GM12878 (cell line): ENCODE results near the gene KRT72. TPM values are rescaled to one million over a fixed set of nuclear protein-coding genes. Genes with fewer than 3 reads are reported as not detected.

ENCODE experiments used
- ATAC-seq: fragments of 200-7000 bp; cut with Tn5 transposase; 3 replicates; pipeline ENCODE4 v1.9.1; 2020; ENCODE audit warnings: mild to moderate bottlenecking, moderate library complexity
- BruUV-seq: library from RNA; stranded (reverse); fragments of 400-500 nt; replicated peaks from 2 replicates; lab custom pipeline; 2021; lab: Mats Ljungman, UMichigan
- CTCF ChIA-PET: fragments of 300-600 bp; sonication (Branson Sonifier 250); formaldehyde crosslinking; extraction: SDS; loops from one replicate; lab custom pipeline; 2021; ENCODE audit warnings: inconsistent platforms; lab: Yijun Ruan, JAX
- POLR2A ChIA-PET: fragments of 350-600 bp; formaldehyde crosslinking; extraction: SDS; loops from one replicate; lab custom pipeline; 2021; ENCODE audit warnings: inconsistent platforms; lab: Charles Lee
- RAD21 ChIA-PET: fragments of 300-600 bp; sonication (Branson Sonifier 250); formaldehyde crosslinking; loops from one replicate; lab custom pipeline; 2023; ENCODE audit warnings: antibody characterized with exemption; ENCODE audit not compliant: unreplicated experiment; lab: Charles Lee
- SMC1A ChIA-PET: fragments of 300-600 bp; sonication (Branson Sonifier 250); formaldehyde crosslinking; loops from one replicate; lab custom pipeline; 2023; ENCODE audit not compliant: unreplicated experiment, uncharacterized antibody; lab: Charles Lee
- DNase-seq: peaks from one replicate; pipeline ENCODE4 v3.0.0-alpha.2; 2011; ENCODE audit warnings: low read depth, low spot score
- FAIRE-seq: peaks from 3 replicates; lab custom pipeline; 2011; peaks lifted over from hg19 to GRCh38; lab: Jason Lieb, UNC
- H2AFZ ChIP-seq: 2 replicates; pipeline ENCODE4 v1.6.0; 2011; ENCODE audit warnings: low read depth, low read length, control low read depth; ENCODE audit not compliant: control insufficient read depth
- H3K27ac ChIP-seq: 2 replicates; pipeline ENCODE4 v1.5.1; 2011; ENCODE audit warnings: control low read depth; ENCODE audit not compliant: control insufficient read depth, insufficient read depth
- H3K27me3 ChIP-seq, 2 experiments: replicated peaks in 1 of 2; 2 replicates each; pipeline versions ENCODE4 v1.6.0 to v1.6.1; 2011; ENCODE audit warnings: low read length in 1 of 2; ENCODE audit not compliant: control insufficient read depth in 2 of 2, insufficient read depth in 2 of 2
- H3K36me3 ChIP-seq, 2 experiments: 2 replicates each; pipeline ENCODE4 v1.5.1; 2011; ENCODE audit warnings: low read length in 1 of 2; ENCODE audit not compliant: control insufficient read depth in 2 of 2, insufficient read depth in 2 of 2
- H3K4me1 ChIP-seq: 2 replicates; pipeline ENCODE4 v1.6.1; 2011; ENCODE audit warnings: mild to moderate bottlenecking, low read length, moderate library complexity, mixed read lengths; ENCODE audit not compliant: control insufficient read depth, insufficient read depth
- H3K4me2 ChIP-seq: 2 replicates; pipeline ENCODE4 v1.6.0; 2011; ENCODE audit warnings: control low read depth; ENCODE audit not compliant: control insufficient read depth, insufficient read depth
- H3K4me3 ChIP-seq: fragments of 200-600 bp; sonication (generic); 2 replicates; pipeline ENCODE4 v1.5.1; 2016
- H3K79me2 ChIP-seq: 2 replicates; pipeline ENCODE4 v1.6.0; 2011; ENCODE audit warnings: low read length; ENCODE audit not compliant: control insufficient read depth, insufficient read depth
- H3K9ac ChIP-seq: 2 replicates; pipeline ENCODE4 v1.8.0; 2011; ENCODE audit warnings: low read length, control low read depth, mixed read lengths; ENCODE audit not compliant: control insufficient read depth, insufficient read depth
- H3K9me3 ChIP-seq: replicated peaks from 3 replicates; pipeline ENCODE4 v1.5.1; 2011; ENCODE audit warnings: mild to moderate bottlenecking, low read length; ENCODE audit not compliant: control insufficient read depth, insufficient read depth
- H4K20me1 ChIP-seq: 2 replicates; pipeline ENCODE4 v1.6.0; 2011; ENCODE audit not compliant: control insufficient read depth, insufficient read depth
- CHD2 ChIP-seq: IDR thresholded peaks from 2 replicates; pipeline ENCODE4 v1.6.1; 2011; ENCODE audit warnings: low read depth, low read length, improper control_type of control experiment, borderline replicate concordance
- HCFC1 ChIP-seq: fragments of 150-350 bp; IDR thresholded peaks from 2 replicates; pipeline ENCODE4 v1.6.1; 2014; ENCODE audit warnings: low read length
- IRF4 ChIP-seq: IDR thresholded peaks from 2 replicates; pipeline ENCODE4 v1.6.1; 2011; ENCODE audit warnings: low read depth, low read length
- NKRF ChIP-seq: fragments of 450-650 bp; conservative IDR thresholded peaks from 2 replicates; pipeline ENCODE4 v1.6.1; 2017; ENCODE audit warnings: mild to moderate bottlenecking, moderate library complexity
- NRF1 ChIP-seq: conservative IDR thresholded peaks from 2 replicates; pipeline ENCODE4 v1.6.1; 2011; ENCODE audit warnings: mild to moderate bottlenecking, low read depth, low read length, improper control_type of control experiment
- PKNOX1 ChIP-seq: fragments of 450-650 bp; IDR thresholded peaks from 2 replicates; pipeline ENCODE4 v1.6.1; 2016; ENCODE audit warnings: mild to moderate bottlenecking
- POU2F2 ChIP-seq: IDR thresholded peaks from 3 replicates; pipeline ENCODE4 v1.6.1; 2011; ENCODE audit warnings: low read depth, mild to moderate bottlenecking, low read length, borderline replicate concordance
- SMARCA5 ChIP-seq: fragments of 450-650 bp; IDR thresholded peaks from 2 replicates; pipeline ENCODE4 v1.6.1; 2017; ENCODE audit warnings: mild to moderate bottlenecking
- SREBF1 ChIP-seq: IDR thresholded peaks from 2 replicates; pipeline ENCODE4 v1.6.1; 2012; ENCODE audit warnings: mild to moderate bottlenecking, low read length
- STAT1 ChIP-seq: fragments of 450-650 bp; conservative IDR thresholded peaks from 2 replicates; pipeline ENCODE4 v1.6.1; 2014; ENCODE audit warnings: antibody characterized with exemption, mild to moderate bottlenecking
- TCF3 ChIP-seq: IDR thresholded peaks from 2 replicates; pipeline ENCODE4 v1.6.1; 2012; ENCODE audit warnings: low read depth, mild to moderate bottlenecking, low read length, borderline replicate concordance; ENCODE audit not compliant: insufficient read depth
- USF2 ChIP-seq: IDR thresholded peaks from 2 replicates; pipeline ENCODE4 v1.6.1; 2011; ENCODE audit warnings: low read depth, low read length, improper control_type of control experiment, borderline replicate concordance
- WGBS: methylation state at CpG from one replicate; pipeline ENCODE4 v1.1.6; 2016; ENCODE audit warnings: low lambda C conversion rate; ENCODE audit not compliant: insufficient replicate concordance, insufficient coverage; ENCODE audit errors: missing lambda C conversion rate; 5-methylcytosine and 5-hydroxymethylcytosine counted together
- in situ Hi-C: fragments of 300-500 bp; cut with MboI; formaldehyde crosslinking; loops from 9 replicates; pipeline ENCODE4 v1.14.3; 2018; ENCODE audit warnings: mixed read lengths
- intact Hi-C: fragments of 100-400 bp; cut with micrococcal nuclease; formaldehyde crosslinking; loops from one replicate; pipeline ENCODE4 v1.14.2; 2022; ENCODE audit not compliant: unreplicated experiment
- polyA plus RNA-seq, 11 experiments: library from polyadenylated mRNA; depleted of rRNA in 4 of 11; unstranded in 6 of 11; stranded (reverse) in 5 of 11; fragments of >200 nt; fragmentation: Nextera tagmentation in 4 of 11; fragmentation: Illumina TruSeq in 1 of 11; extraction: Ambion mirVana in 4 of 11; extraction: Trizol in 1 of 11; gene quantifications; 1 replicate in 1 of 11; 2 replicates in 10 of 11; pipeline versions ENCODE4 v1.2.1 to v1.2.3, GENCODE V29; 2011 to 2016; ENCODE audit warnings: inconsistent platforms in 2 of 11, missing spikeins in 2 of 11, low read depth in 1 of 11
- total RNA-seq, 4 experiments: library from RNA; depleted of rRNA in 3 of 4; stranded (reverse); fragments of >200 nt in 3 of 4; fragmentation: Illumina TruSeq in 1 of 4; extraction: Trizol in 1 of 4; gene quantifications; 2 replicates each; pipeline versions ENCODE4 v1.2.1 to v1.2.3, GENCODE V29; 2013 to 2021

Gene KRT72
- total and polyA plus RNA-seq, 10 of the 15 experiments (the other 5 are each of a cell fraction or from before 2014, with no cell fraction given), result not detected

GRCh38 chr12:52591521-52591920, 9.7 kb downstream of the KRT72 start:
- ATAC-seq, result no peak
- CTCF ChIA-PET, result interaction anchor here (0.6 to 1.0 kb wide), 2 partner anchors 39 to 389 kb away, joined by 3 read pairs; partner anchors contain the start of gene KRT71
- no peaks in the 10 kb centered on the region for H3K79me2 ChIP-seq
- no peaks in the 10 kb centered on the region for H3K4me1 ChIP-seq
- BruUV-seq, result no TSS peak
- TF ChIP-seq TCF3, result no peak
- TF ChIP-seq, all 136 proteins: peak for 0
- Histone ChIP-seq H3K27ac (no peak overlapping the region), H3K4me3 (no peak overlapping the region), H3K27me3 (peaks cover 0 to 3% of the 10 kb centered on the region in 2 experiments; a peak in 2 of 4 replicates), H3K9me3 (no peaks in the 10 kb centered on the region), H2AFZ (no peak overlapping the region), H4K20me1 (no peaks in the 10 kb centered on the region), H3K9ac (no peak overlapping the region), H3K4me2 (no peak overlapping the region), H3K36me3 (no peaks in the 10 kb centered on the region)
- no peak for DNase-seq
- ChIA-PET SMC1A (no interaction called here), POLR2A (no interaction called here), RAD21 (no interaction called here)
- intact Hi-C loops (no loop called here), in situ Hi-C loops (no loop called here)
- FAIRE-seq, result no peak
- 21% methylated on average over 10 of the region's 11 CpGs for WGBS

GRCh38 chr12:52590021-52590420, 11.2 kb downstream of the KRT72 start:
- DNase-seq, result no peak
- no peak for ATAC-seq
- H3K4me3 ChIP-seq, result no peak overlapping the region
- 6% methylated on average over 6 of the region's 6 CpGs for WGBS
- RAD21 ChIA-PET, result no interaction called here
- H3K79me2 ChIP-seq, result no peaks in the 10 kb centered on the region
- intact Hi-C loops (no loop called here), in situ Hi-C loops (no loop called here)
- H3K9ac ChIP-seq, result no peak overlapping the region
- POLR2A ChIA-PET, result no interaction called here
- CTCF ChIA-PET, result no interaction called here
- no peak overlapping the region for H2AFZ ChIP-seq
- BruUV-seq, result no TSS peak
- no peak overlapping the region for H3K27ac ChIP-seq
- H4K20me1 ChIP-seq, result no peaks in the 10 kb centered on the region
- H3K36me3 ChIP-seq, result no peaks in the 10 kb centered on the region
- no peaks in the 10 kb centered on the region for H3K9me3 ChIP-seq
- H3K27me3 ChIP-seq, result peaks cover 0 to 3% of the 10 kb centered on the region in 2 experiments; a peak in 2 of 4 replicates
- no peak overlapping the region for H3K4me2 ChIP-seq
- H3K4me1 ChIP-seq, result no peaks in the 10 kb centered on the region
- SMC1A ChIA-PET, result no interaction called here
- FAIRE-seq, result no peak
- no peak for TF ChIP-seq SREBF1
- TF ChIP-seq POU2F2, result no peak
- no peak for TF ChIP-seq NRF1
- no peak for TF ChIP-seq HCFC1
- TF ChIP-seq STAT1, result no peak
- no peak for TF ChIP-seq CHD2
- TF ChIP-seq SMARCA5, result no peak
- no peak for TF ChIP-seq USF2
- no peak for TF ChIP-seq PKNOX1
- TF ChIP-seq NKRF, result no peak
- TF ChIP-seq IRF4, result no peak
